ENCODE data around the gene NKPD1.

The NKPD1 gene

GRCh38 chr19:45160870-45161737 is at the start of gene NKPD1:
TSS of gene NKPD1 (minus strand) at chr19:45160982. CDS start at chr19:45160150, 832 bp downstream.
- DNase-seq: no peak

GRCh38 chr19:45206328-45206727 is 45.5 kb upstream of the NKPD1 start:
- no peak for DNase-seq

- no peak for DNase-seq
These were observed 45.0 kb upstream of the NKPD1 start for GRCh38 chr19:45205810-45206209.

- no peak for DNase-seq
These were observed 41.9 kb upstream of the NKPD1 start for GRCh38 chr19:45202637-45203036.

GRCh38 chr19:45200568-45200967 is 39.8 kb upstream of the NKPD1 start:
- peak; percentile 7 for DNase-seq

- no peak for DNase-seq
These were observed 35.0 kb upstream of the NKPD1 start for GRCh38 chr19:45195764-45196163.

- no peak for DNase-seq
These were observed 30.6 kb upstream of the NKPD1 start for GRCh38 chr19:45191375-45191774.

- no peak for DNase-seq
These were observed 29.2 kb upstream of the NKPD1 start for GRCh38 chr19:45189971-45190370.

- DNase-seq: no peak
These were observed 26.8 kb upstream of the NKPD1 start for GRCh38 chr19:45187421-45188100.

- DNase-seq: no peak
These were observed 25.9 kb upstream of the NKPD1 start for GRCh38 chr19:45186509-45187334.

- DNase-seq: no peak
These were observed 23.3 kb upstream of the NKPD1 start for GRCh38 chr19:45184115-45184514.

GRCh38 chr19:45182758-45183157 is 22.0 kb upstream of the NKPD1 start:
- DNase-seq: no peak

- DNase-seq: no peak
These were observed 20.2 kb upstream of the NKPD1 start for GRCh38 chr19:45180936-45181335.

GRCh38 chr19:45179892-45180370 is 19.1 kb upstream of the NKPD1 start:
- no peak for DNase-seq

- no peak for DNase-seq
These were observed 18.5 kb upstream of the NKPD1 start for GRCh38 chr19:45179072-45179891.

- DNase-seq: peak; percentile 100
These were observed 17.7 kb upstream of the NKPD1 start, which contains the start of gene BLOC1S3 for GRCh38 chr19:45178262-45179071. TSS of gene BLOC1S3 (plus strand) at chr19:45178784. CDS start at chr19:45179297, 513 bp downstream.

- DNase-seq: no peak
These were observed 17.1 kb upstream of the NKPD1 start, which contains the start of gene TRAPPC6A for GRCh38 chr19:45177817-45178261. TSS of gene TRAPPC6A (minus strand) at chr19:45178237. CDS start at chr19:45178218, 19 bp downstream.

GRCh38 chr19:45175515-45176345 is 14.9 kb upstream of the NKPD1 start:
- DNase-seq: no peak

- no peak for DNase-seq
These were observed 13.0 kb upstream of the NKPD1 start for GRCh38 chr19:45173816-45174215.

- DNase-seq: no peak
These were observed 11.9 kb upstream of the NKPD1 start for GRCh38 chr19:45172611-45173208.

Measured in SHP77 treated with DMSO at 0.1 percent for 48 hours (cell line).